OCI-LY3 (cell line): ENCODE data around the gene C13orf46.

ENCODE experiments used
- H2AFZ ChIP-seq: fragments of 200-600, 300-600 bp; shearing (Covaris generic); 2 replicates; pipeline ENCODE4 v1.6.0; 2014; ENCODE audit warnings: antibody characterized with exemption, low read depth, low read length
- H3K27ac ChIP-seq: fragments of 200-600, 300-600 bp; sonication (generic); 2 replicates; pipeline ENCODE4 v1.5.1; 2014; ENCODE audit warnings: mild to moderate bottlenecking, low read length, moderate library complexity, mixed read lengths
- H3K27me3 ChIP-seq: fragments of 200-600, 300-600 bp; sonication (generic); 2 replicates; pipeline ENCODE4 v1.6.1; 2014; ENCODE audit warnings: low read depth, low read length, mixed read lengths
- H3K36me3 ChIP-seq: fragments of 200-600, 300-600 bp; sonication (generic); replicated peaks from 2 replicates; pipeline ENCODE3; 2014; ENCODE audit warnings: low read depth, low read length, mixed read lengths
- H3K4me1 ChIP-seq: fragments of 300-600, 200-600 bp; sonication (generic); 2 replicates; pipeline ENCODE4 v1.6.1; 2014; ENCODE audit warnings: low read length, mixed read lengths
- H3K4me2 ChIP-seq: fragments of 200-600, 300-600 bp; sonication (generic); 2 replicates; pipeline ENCODE4 v1.6.1; 2014; ENCODE audit warnings: low read length, mixed read lengths
- H3K4me3 ChIP-seq: fragments of 300-600, 200-600 bp; sonication (generic); 2 replicates; pipeline ENCODE4 v1.5.1; 2014; ENCODE audit warnings: antibody characterized with exemption, mild to moderate bottlenecking, low read length, moderate library complexity
- H3K79me2 ChIP-seq: fragments of 300-600, 200-600 bp; shearing (Covaris generic); 2 replicates; pipeline ENCODE4 v1.6.1; 2014; ENCODE audit warnings: mild to moderate bottlenecking, low read length, mixed read lengths
- H3K9ac ChIP-seq: fragments of 300-600, 200-600 bp; shearing (Covaris generic); 2 replicates; pipeline ENCODE4 v1.6.0; 2014; ENCODE audit warnings: mild to moderate bottlenecking, low read length, moderate library complexity
- H3K9me3 ChIP-seq: fragments of 200-600, 300-600 bp; shearing (Covaris generic); 2 replicates; pipeline ENCODE4 v1.6.1; 2014; ENCODE audit warnings: low read length, mixed read lengths; ENCODE audit not compliant: insufficient read depth
- H4K20me1 ChIP-seq: fragments of 200-600, 300-600 bp; sonication (generic); 2 replicates; pipeline ENCODE4 v1.6.1; 2016; ENCODE audit warnings: low read length, mixed read lengths; ENCODE audit not compliant: insufficient read depth
- EZH2phosphoT487 ChIP-seq: fragments of 200-600 bp; shearing (Covaris generic); IDR thresholded peaks from 2 replicates; pipeline ENCODE4 v1.6.1; 2018; ENCODE audit warnings: antibody characterized with exemption, mixed run types, low read depth
- TF ChIP-seq, protein P1 (sequence below): fragments of 200-600, 300-600 bp; sonication (generic); IDR thresholded peaks from 2 replicates; pipeline ENCODE4 v1.5.1; 2014; ENCODE audit warnings: antibody characterized with exemption, low read length, low read depth

C13orf46 gene

DNA sequence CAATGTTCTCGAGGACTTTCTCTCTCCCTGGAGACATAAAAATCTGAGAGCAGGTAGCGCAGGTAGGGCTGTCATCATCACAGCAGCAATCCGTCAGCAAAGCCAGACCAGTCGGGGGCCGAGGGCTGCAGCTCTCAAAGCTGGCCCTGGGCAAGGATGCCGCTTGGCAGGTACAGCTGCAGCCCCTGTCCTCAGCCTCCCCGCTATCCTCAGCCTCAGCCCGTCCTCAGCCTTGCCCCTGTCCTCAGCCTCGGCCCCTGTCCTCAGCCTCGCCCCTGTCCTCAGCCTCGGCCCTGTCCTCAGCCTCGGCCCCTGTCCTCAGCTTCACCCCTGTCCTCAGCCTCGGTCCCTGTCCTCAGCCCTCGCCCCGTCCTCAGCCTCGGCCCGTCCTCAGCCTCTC lies 10.9 kb downstream of the C13orf46 start:
- peaks cover 18% of the 10 kb centered on the region for H3K9me3 ChIP-seq
- H2AFZ ChIP-seq: no peak overlapping the region
- no peak overlapping the region for H3K9ac ChIP-seq
- no peak overlapping the region for H3K27ac ChIP-seq
- H4K20me1 ChIP-seq: no peaks in the 10 kb centered on the region
- H3K36me3 ChIP-seq: no peaks in the 10 kb centered on the region
- no peaks in the 10 kb centered on the region for H3K27me3 ChIP-seq
- no peak overlapping the region for H3K4me2 ChIP-seq
- H3K4me1 ChIP-seq: no peaks in the 10 kb centered on the region
- no peak for TF ChIP-seq EZH2phosphoT487
- TF ChIP-seq, protein P1, sequence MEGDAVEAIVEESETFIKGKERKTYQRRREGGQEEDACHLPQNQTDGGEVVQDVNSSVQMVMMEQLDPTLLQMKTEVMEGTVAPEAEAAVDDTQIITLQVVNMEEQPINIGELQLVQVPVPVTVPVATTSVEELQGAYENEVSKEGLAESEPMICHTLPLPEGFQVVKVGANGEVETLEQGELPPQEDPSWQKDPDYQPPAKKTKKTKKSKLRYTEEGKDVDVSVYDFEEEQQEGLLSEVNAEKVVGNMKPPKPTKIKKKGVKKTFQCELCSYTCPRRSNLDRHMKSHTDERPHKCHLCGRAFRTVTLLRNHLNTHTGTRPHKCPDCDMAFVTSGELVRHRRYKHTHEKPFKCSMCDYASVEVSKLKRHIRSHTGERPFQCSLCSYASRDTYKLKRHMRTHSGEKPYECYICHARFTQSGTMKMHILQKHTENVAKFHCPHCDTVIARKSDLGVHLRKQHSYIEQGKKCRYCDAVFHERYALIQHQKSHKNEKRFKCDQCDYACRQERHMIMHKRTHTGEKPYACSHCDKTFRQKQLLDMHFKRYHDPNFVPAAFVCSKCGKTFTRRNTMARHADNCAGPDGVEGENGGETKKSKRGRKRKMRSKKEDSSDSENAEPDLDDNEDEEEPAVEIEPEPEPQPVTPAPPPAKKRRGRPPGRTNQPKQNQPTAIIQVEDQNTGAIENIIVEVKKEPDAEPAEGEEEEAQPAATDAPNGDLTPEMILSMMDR: no peak
- no peak overlapping the region for H3K4me3 ChIP-seq
- H3K79me2 ChIP-seq: no peaks in the 10 kb centered on the region

DNA sequence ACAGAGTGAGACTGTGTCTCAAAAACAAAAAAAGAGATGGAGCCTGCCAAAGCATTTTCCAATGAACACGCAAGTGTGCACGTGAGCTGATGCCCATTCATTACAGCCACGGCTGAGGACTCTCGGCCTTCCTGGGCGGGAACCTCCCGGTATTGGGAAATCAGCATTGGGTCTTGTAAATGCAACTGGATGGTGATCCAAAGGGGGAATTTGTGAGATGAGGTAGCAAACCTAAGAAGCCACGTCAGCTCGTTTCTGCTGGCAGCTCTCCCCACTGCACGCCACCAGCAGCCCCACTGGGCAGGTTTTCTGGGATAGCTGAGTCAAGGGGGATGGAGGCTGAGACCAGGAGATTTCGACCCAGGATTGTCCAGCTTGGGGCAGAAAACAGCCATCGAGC lies 11.5 kb downstream of the C13orf46 start:
- H2AFZ ChIP-seq: no peak overlapping the region
- no peaks in the 10 kb centered on the region for H3K4me1 ChIP-seq
- H3K9me3 ChIP-seq: peaks cover 18% of the 10 kb centered on the region

DNA sequence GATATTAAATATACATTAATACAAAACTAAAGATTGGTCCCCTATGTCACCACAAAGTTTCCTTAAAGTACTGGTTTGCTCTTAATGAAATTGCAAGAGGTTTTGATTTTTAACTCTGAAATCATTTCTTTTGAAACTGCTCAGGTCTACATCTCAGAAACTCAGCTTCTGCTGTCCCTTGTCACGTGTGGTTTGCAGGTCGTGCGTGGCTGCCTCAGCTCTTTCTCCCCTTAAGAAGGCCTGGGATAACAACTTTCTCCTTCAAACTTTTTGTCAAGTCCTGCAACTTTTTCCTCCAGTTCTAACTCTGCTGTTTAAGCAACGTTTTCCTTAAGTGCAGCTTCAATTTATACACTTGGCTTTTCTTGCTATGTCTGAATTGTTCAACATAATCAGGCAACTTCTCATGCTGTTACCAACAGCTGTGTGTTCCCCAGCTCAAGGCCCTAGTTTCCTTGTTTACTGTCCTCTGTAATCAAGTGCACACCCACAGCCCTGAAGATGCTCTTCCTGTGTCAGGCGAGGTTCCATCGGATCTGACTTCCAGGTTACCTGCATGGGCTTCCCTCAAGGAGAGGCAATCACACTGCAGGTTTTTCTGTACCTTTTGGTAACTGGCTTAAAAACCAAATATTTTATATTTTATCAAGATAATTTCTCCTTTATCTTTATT lies 13.5 kb downstream of the C13orf46 start:
- no peak overlapping the region for H3K9ac ChIP-seq
- H3K36me3 ChIP-seq: no peaks in the 10 kb centered on the region
- H3K4me1 ChIP-seq: no peaks in the 10 kb centered on the region
- no peaks in the 10 kb centered on the region for H3K27me3 ChIP-seq
- H3K9me3 ChIP-seq: peaks cover 18% of the 10 kb centered on the region
- no peak overlapping the region for H3K4me3 ChIP-seq
- no peaks in the 10 kb centered on the region for H3K79me2 ChIP-seq
- no peak overlapping the region for H2AFZ ChIP-seq
- TF ChIP-seq EZH2phosphoT487: no peak
- TF ChIP-seq, protein P1: no peak
- H3K4me2 ChIP-seq: no peak overlapping the region
- H3K27ac ChIP-seq: no peak overlapping the region
- H4K20me1 ChIP-seq: no peaks in the 10 kb centered on the region

More for the DNA sequence above, 11.5 kb downstream of the C13orf46 start:
- Histone ChIP-seq H3K4me2 (no peak overlapping the region), H3K79me2 (no peaks in the 10 kb centered on the region), H3K27me3 (no peaks in the 10 kb centered on the region), H3K36me3 (no peaks in the 10 kb centered on the region), H3K4me3 (no peak overlapping the region), H3K27ac (no peak overlapping the region), H3K9ac (no peak overlapping the region), H4K20me1 (no peaks in the 10 kb centered on the region)
- TF ChIP-seq, protein P1: no peak
- TF ChIP-seq EZH2phosphoT487: no peak

DNA sequence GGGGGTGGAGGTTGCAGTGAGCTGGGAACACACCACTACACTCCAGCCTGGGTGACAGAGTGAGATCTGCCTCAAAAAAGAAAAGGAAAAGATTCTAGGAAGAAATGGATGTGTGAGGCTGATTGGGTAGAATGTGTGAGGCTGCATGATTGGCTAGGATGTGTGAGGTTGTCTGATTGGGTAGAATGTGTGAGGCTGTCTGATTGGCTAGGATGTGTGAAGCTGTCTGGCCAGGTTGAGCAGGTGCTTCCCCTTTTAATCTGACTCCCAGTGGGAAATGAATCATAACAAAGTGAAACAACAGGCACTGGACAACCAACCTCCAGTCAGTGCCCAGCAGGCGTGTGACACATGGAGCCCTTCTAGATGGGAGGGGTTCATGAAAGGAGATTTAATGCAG lies 14.7 kb downstream of the C13orf46 start:
- Histone ChIP-seq H3K4me2 (no peak overlapping the region), H3K27ac (no peak overlapping the region), H3K36me3 (no peaks in the 10 kb centered on the region), H3K4me3 (no peak overlapping the region), H3K27me3 (no peaks in the 10 kb centered on the region), H3K9ac (no peak overlapping the region), H3K79me2 (no peaks in the 10 kb centered on the region), H3K9me3 (peaks cover 18% of the 10 kb centered on the region), H4K20me1 (no peaks in the 10 kb centered on the region), H2AFZ (no peak overlapping the region), H3K4me1 (no peaks in the 10 kb centered on the region)
- TF ChIP-seq, protein P1: no peak
- no peak for TF ChIP-seq EZH2phosphoT487
